ENCODE results near the gene PRR33. TPM values are rescaled to one million over a fixed set of nuclear protein-coding genes. Genes with fewer than 3 reads are reported as not detected.
A peak's percentile ranks its signal among the peaks of the same experiment; 100 is the strongest.

PRR33 gene
- total RNA-seq, 2 experiments from 2014 or later: not detected

- Mint-ChIP-seq H3K36me3 (ENCODE audit: low read depth) (peaks cover 14% of the 10 kb centered on the region), H3K27ac (peak overlapping the region; percentile 91), H3K27me3 (no peaks in the 10 kb centered on the region), H3K4me1 (ENCODE audit: low read depth) (peaks cover 51% of the 10 kb centered on the region), H3K9me3 (no peaks in the 10 kb centered on the region), H3K4me3 (peak overlapping the region; percentile 98)
- Histone ChIP-seq H3K9me3 (ENCODE audit: control insufficient read depth in 1 of 2, insufficient read depth in 1 of 2, low read length in 2 of 2) (no peaks in the 10 kb centered on the region), H3K4me1 (ENCODE audit: insufficient read depth, low read length) (peaks cover 93% of the 10 kb centered on the region), H3K27ac (ENCODE audit: low read depth in 1 of 2, low read length in 2 of 2) (peak overlapping the region; percentile 88 to 91), H3K27me3 (ENCODE audit: control insufficient read depth in 1 of 2, insufficient read depth in 2 of 2, low read length in 2 of 2) (no peaks in the 10 kb centered on the region), H3K4me3 (ENCODE audit: low read length) (peak overlapping the region; percentile 94), H3K36me3 (ENCODE audit: insufficient read depth, low read length) (peaks cover 24% of the 10 kb centered on the region)
- ChIA-PET POLR2A (interaction anchor here (1.0 to 3.6 kb wide), 12 partner anchors 10 to 280 kb away, joined by 3 to 23 read pairs (median 5); partner anchors contain the start of genes DUSP8, MRPL23 and TNNI2), CTCF (interaction anchor here (1.1 to 4.4 kb wide), 3 partner anchors 17 to 149 kb away, joined by 3 to 37 read pairs (median 4); no protein-coding TSS in a partner anchor)
- ATAC-seq (ENCODE audit: poor library complexity) (no peak), DNase-seq (no peak)
- no peak for TF ChIP-seq CTCF (IDR thresholded peaks at IDR 0.05)
- intact Hi-C loops (cut with DNase I, micrococcal nuclease): loop anchor here (2.0 to 10.0 kb wide), 4 partner anchors 18 to 542 kb away; partner anchors contain the start of gene CTSD (in 1 of the 2)
Observed at GRCh38 chr11:1852271-1852876, 39.3 kb downstream of the PRR33 start.

- H3K27me3 Mint-ChIP-seq: no peaks in the 10 kb centered on the region
- Histone ChIP-seq H3K27ac (ENCODE audit: low read depth in 1 of 2, low read length in 2 of 2) (peak overlapping the region; percentile 88 to 91), H3K4me3 (ENCODE audit: low read length) (peak overlapping the region; percentile 32), H3K36me3 (ENCODE audit: insufficient read depth, low read length) (peaks cover 16% of the 10 kb centered on the region), H3K4me1 (ENCODE audit: insufficient read depth, low read length) (peaks cover 93% of the 10 kb centered on the region), H3K9me3 (ENCODE audit: control insufficient read depth in 1 of 2, insufficient read depth in 1 of 2, low read length in 2 of 2) (no peaks in the 10 kb centered on the region), H3K27me3 (ENCODE audit: control insufficient read depth in 1 of 2, insufficient read depth in 2 of 2, low read length in 2 of 2) (no peaks in the 10 kb centered on the region)
- ChIA-PET CTCF (interaction anchor here (0.8 to 4.4 kb wide), 8 partner anchors 18 to 300 kb away, joined by 3 to 37 read pairs (median 5); no protein-coding TSS in a partner anchor), POLR2A (interaction anchor here (0.9 to 3.6 kb wide), 20 partner anchors 9 to 279 kb away, joined by 3 to 23 read pairs (median 6); partner anchors contain the start of genes DUSP8, PRR33 and TNNI2)
- H3K9me3 Mint-ChIP-seq: no peaks in the 10 kb centered on the region
- H3K36me3 Mint-ChIP-seq (ENCODE audit: low read depth): peaks cover 14% of the 10 kb centered on the region
- TF ChIP-seq CTCF (IDR thresholded peaks at IDR 0.05): no peak
- peak overlapping the region; percentile 98 for H3K4me3 Mint-ChIP-seq
- H3K4me1 Mint-ChIP-seq (ENCODE audit: low read depth): peaks cover 54% of the 10 kb centered on the region
- DNase-seq (peak in 1 of 14 experiments; percentile 43), ATAC-seq (ENCODE audit: poor library complexity) (no peak)
- intact Hi-C loops (cut with DNase I, micrococcal nuclease): loop anchor here (1.0 to 10.0 kb wide), 5 partner anchors 14 to 543 kb away; partner anchors contain the start of gene CTSD (in 1 of the 2)
- H3K27ac Mint-ChIP-seq: peak overlapping the region; percentile 91
Observed at GRCh38 chr11:1851468-1852180, 40.1 kb downstream of the PRR33 start.

GRCh38 chr11:1848640-1849430 lies 42.9 kb downstream of the PRR33 start:
- CTCF ChIA-PET: interaction anchor here (1.7 to 3.6 kb wide), 2 partner anchors 34 to 155 kb away, joined by 4 to 13 read pairs; no protein-coding TSS in a partner anchor
- Mint-ChIP-seq H3K36me3 (ENCODE audit: low read depth) (peaks cover 11% of the 10 kb centered on the region), H3K27ac (peak overlapping the region; percentile 91), H3K27me3 (no peaks in the 10 kb centered on the region), H3K9me3 (no peaks in the 10 kb centered on the region), H3K4me1 (ENCODE audit: low read depth) (peaks cover 73% of the 10 kb centered on the region), H3K4me3 (peak overlapping the region; percentile 34)
- POLR2A ChIA-PET: interaction anchor here (0.8 to 0.9 kb wide), 2 partner anchors 68 to 99 kb away, joined by 3 read pairs; no protein-coding TSS in a partner anchor
- no peaks in the 10 kb centered on the region for H3K27me3 ChIP-seq (ENCODE audit: control insufficient read depth in 1 of 2, insufficient read depth in 2 of 2, low read length in 2 of 2)
- H3K4me1 ChIP-seq (ENCODE audit: insufficient read depth, low read length): peaks cover 93% of the 10 kb centered on the region
- H3K27ac ChIP-seq (ENCODE audit: low read depth in 1 of 2, low read length in 2 of 2): peak overlapping the region in 1 of 2 donors; percentile 26
- no peak for TF ChIP-seq CTCF (IDR thresholded peaks at IDR 0.05)
- H3K4me3 ChIP-seq (ENCODE audit: low read length): no peak overlapping the region
- intact Hi-C loops (cut with DNase I, micrococcal nuclease): no loop called here
- no peaks in the 10 kb centered on the region for H3K9me3 ChIP-seq (ENCODE audit: control insufficient read depth in 1 of 2, insufficient read depth in 1 of 2, low read length in 2 of 2)
- DNase-seq: no peak
- H3K36me3 ChIP-seq (ENCODE audit: insufficient read depth, low read length): no peaks in the 10 kb centered on the region
- ATAC-seq (ENCODE audit: poor library complexity): no peak

All from CD4-positive, alpha-beta T cell (primary cell).